PC-9 (cell line): Measurements from ENCODE around the gene SERPINA12.

Source experiments
- EZH2 ChIP-seq: fragments of 200-600 bp; sonication (generic); IDR thresholded peaks from 2 replicates; pipeline ENCODE4 v1.8.0; 2017; ENCODE audit warnings: antibody characterized with exemption, low read depth
- TF ChIP-seq, protein P1 (sequence below): fragments of 200-600 bp; sonication (generic); conservative IDR thresholded peaks from 2 replicates; pipeline ENCODE4 v1.6.1; 2017; ENCODE audit warnings: mixed run types, antibody characterized with exemption, mild to moderate bottlenecking, moderate library complexity

- TF ChIP-seq, protein P1, sequence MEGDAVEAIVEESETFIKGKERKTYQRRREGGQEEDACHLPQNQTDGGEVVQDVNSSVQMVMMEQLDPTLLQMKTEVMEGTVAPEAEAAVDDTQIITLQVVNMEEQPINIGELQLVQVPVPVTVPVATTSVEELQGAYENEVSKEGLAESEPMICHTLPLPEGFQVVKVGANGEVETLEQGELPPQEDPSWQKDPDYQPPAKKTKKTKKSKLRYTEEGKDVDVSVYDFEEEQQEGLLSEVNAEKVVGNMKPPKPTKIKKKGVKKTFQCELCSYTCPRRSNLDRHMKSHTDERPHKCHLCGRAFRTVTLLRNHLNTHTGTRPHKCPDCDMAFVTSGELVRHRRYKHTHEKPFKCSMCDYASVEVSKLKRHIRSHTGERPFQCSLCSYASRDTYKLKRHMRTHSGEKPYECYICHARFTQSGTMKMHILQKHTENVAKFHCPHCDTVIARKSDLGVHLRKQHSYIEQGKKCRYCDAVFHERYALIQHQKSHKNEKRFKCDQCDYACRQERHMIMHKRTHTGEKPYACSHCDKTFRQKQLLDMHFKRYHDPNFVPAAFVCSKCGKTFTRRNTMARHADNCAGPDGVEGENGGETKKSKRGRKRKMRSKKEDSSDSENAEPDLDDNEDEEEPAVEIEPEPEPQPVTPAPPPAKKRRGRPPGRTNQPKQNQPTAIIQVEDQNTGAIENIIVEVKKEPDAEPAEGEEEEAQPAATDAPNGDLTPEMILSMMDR = no peak
- no peak for TF ChIP-seq EZH2
Measured at GRCh38 chr14:94548131-94548998, 39.1 kb upstream of the SERPINA12 start.
